A673 (cell line): ENCODE measurements around the gene ZNF335.

Source experiments
- EZH2 ChIP-seq: fragments of 200-600 bp; sonication (generic); IDR thresholded peaks from 2 replicates; pipeline ENCODE4 v1.6.1; 2017; ENCODE audit warnings: borderline replicate concordance, low read depth, mild to moderate bottlenecking, mixed read lengths, antibody characterized with exemption, low read length; ENCODE audit not compliant: poor library complexity, severe bottlenecking
- TF ChIP-seq, protein P1 (sequence below): fragments of 300-800, 200-600 bp; sonication (generic); conservative IDR thresholded peaks from 2 replicates; pipeline ENCODE4 v1.5.1; 2017; ENCODE audit warnings: low read depth, mild to moderate bottlenecking, antibody characterized with exemption, low read length, moderate library complexity, mixed read lengths

DNA sequence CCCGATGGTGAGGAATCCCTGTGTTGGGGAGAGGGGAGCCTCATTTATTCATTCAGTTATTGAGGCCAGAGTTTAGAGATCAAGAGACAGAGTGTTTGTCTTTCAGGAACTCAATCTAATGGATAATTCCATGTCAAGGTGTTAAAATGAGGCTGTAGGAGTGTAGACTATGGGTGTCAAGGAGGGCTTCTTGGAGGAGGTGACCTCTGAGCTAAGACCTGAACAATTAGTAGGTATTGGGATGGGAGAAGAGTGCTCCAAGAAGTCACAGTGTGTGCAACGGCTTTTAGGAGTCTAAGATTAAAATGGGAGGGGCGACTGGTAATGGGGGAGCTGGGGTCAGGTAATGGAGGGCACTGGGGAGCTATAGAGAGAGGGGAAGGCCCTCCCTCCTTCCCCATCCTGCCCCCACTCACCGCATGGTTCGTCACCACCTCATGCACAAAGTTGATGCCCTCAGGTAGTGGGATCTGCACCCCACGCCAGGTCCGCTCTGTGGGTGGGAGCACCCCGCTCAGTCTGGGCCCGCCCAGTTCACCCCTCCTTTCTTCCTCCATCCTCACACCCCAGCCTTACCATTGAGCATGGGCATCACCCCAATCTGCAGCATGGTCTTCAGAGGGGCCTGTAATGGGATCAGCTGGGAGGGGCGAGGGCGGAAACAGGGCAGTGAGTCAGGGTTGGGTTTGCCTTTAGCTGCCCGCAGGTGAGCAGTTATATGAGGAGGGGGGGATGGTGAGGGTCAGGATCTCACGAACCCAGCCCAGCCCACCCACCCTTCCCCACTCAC, 72.8 kb downstream of the ZNF335 start:
- TF ChIP-seq, protein P1, sequence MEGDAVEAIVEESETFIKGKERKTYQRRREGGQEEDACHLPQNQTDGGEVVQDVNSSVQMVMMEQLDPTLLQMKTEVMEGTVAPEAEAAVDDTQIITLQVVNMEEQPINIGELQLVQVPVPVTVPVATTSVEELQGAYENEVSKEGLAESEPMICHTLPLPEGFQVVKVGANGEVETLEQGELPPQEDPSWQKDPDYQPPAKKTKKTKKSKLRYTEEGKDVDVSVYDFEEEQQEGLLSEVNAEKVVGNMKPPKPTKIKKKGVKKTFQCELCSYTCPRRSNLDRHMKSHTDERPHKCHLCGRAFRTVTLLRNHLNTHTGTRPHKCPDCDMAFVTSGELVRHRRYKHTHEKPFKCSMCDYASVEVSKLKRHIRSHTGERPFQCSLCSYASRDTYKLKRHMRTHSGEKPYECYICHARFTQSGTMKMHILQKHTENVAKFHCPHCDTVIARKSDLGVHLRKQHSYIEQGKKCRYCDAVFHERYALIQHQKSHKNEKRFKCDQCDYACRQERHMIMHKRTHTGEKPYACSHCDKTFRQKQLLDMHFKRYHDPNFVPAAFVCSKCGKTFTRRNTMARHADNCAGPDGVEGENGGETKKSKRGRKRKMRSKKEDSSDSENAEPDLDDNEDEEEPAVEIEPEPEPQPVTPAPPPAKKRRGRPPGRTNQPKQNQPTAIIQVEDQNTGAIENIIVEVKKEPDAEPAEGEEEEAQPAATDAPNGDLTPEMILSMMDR, result no peak
- TF ChIP-seq EZH2, result no peak
